ENCODE measurements around the gene MIP.
"Not testable (repeated sequence)": the region's sequence is repeated elsewhere in the genome, so short reads cannot be mapped to it uniquely, and the experiment has no call there.

Gene MIP

GRCh38 chr12:56468216-56469006 lies 14.0 kb upstream of the MIP start, which contains the start of gene SPRYD4:
TSS of gene SPRYD4 (plus strand) at chr12:56468578. CDS start at chr12:56468592, 14 bp downstream.
- peak; percentile 84 to 92 for DNase-seq (ENCODE audit: low read depth in 2 of 2)

- no peak for DNase-seq (ENCODE audit: low read depth in 2 of 2)
Measured at GRCh38 chr12:56462565-56462964, 8.1 kb upstream of the MIP start.

GRCh38 chr12:56461235-56462159 lies 7.0 kb upstream of the MIP start:
- no peak for DNase-seq (ENCODE audit: low read depth in 2 of 2)

- no peak for DNase-seq (ENCODE audit: low read depth in 2 of 2)
Measured at GRCh38 chr12:56457817-56458216, 3.4 kb upstream of the MIP start.

GRCh38 chr12:56451147-56451546 lies 3.3 kb downstream of the MIP start:
- DNase-seq (ENCODE audit: low read depth in 2 of 2), result no peak

- no peak for DNase-seq (ENCODE audit: low read depth in 2 of 2)
Measured at GRCh38 chr12:56450241-56450640, 4.2 kb downstream of the MIP start.

- no peak for DNase-seq (ENCODE audit: low read depth in 2 of 2)
Measured at GRCh38 chr12:56449622-56449984, 4.9 kb downstream of the MIP start.

GRCh38 chr12:56448860-56449621 lies 5.4 kb downstream of the MIP start, which contains the start of gene TIMELESS:
TSS of gene TIMELESS (minus strand) at chr12:56449426. CDS start at chr12:56434170, 15,256 bp downstream.
- DNase-seq (ENCODE audit: low read depth in 2 of 2), result peak; percentile 70 to 82

GRCh38 chr12:56443208-56443607 lies 11.2 kb downstream of the MIP start:
- not testable (repeated sequence) for DNase-seq (ENCODE audit: low read depth in 2 of 2)

GRCh38 chr12:56437430-56438176 lies 16.9 kb downstream of the MIP start:
- no peak for DNase-seq (ENCODE audit: low read depth in 2 of 2)

- no peak for DNase-seq (ENCODE audit: low read depth in 2 of 2)
Measured at GRCh38 chr12:56434828-56435227, 19.6 kb downstream of the MIP start.

GRCh38 chr12:56431850-56432249 lies 22.6 kb downstream of the MIP start:
- no peak for DNase-seq (ENCODE audit: low read depth in 2 of 2)

GRCh38 chr12:56431288-56431687 lies 23.2 kb downstream of the MIP start:
- DNase-seq (ENCODE audit: low read depth in 2 of 2), result no peak

- no peak for DNase-seq (ENCODE audit: low read depth in 2 of 2)
Measured at GRCh38 chr12:56425940-56426438, 28.5 kb downstream of the MIP start.

GRCh38 chr12:56425193-56425592 lies 29.3 kb downstream of the MIP start:
- no peak for DNase-seq (ENCODE audit: low read depth in 2 of 2)

- DNase-seq (ENCODE audit: low read depth in 2 of 2), result no peak
Measured at GRCh38 chr12:56420411-56420810, 34.0 kb downstream of the MIP start.

- DNase-seq (ENCODE audit: low read depth in 2 of 2), result no peak
Measured at GRCh38 chr12:56417739-56418138, 36.7 kb downstream of the MIP start.

- no peak for DNase-seq (ENCODE audit: low read depth in 2 of 2)
Measured at GRCh38 chr12:56414401-56414800, 40.1 kb downstream of the MIP start.

- no peak for DNase-seq (ENCODE audit: low read depth in 2 of 2)
Measured at GRCh38 chr12:56413392-56413791, 41.1 kb downstream of the MIP start.

- DNase-seq (ENCODE audit: low read depth in 2 of 2), result no peak
Measured at GRCh38 chr12:56411781-56412639, 42.4 kb downstream of the MIP start.
